ENCODE results near the gene XCR1.
"Not testable (repeated sequence)": the region's sequence is repeated elsewhere in the genome, so short reads cannot be mapped to it uniquely, and the experiment has no call there.

The XCR1 gene

DNA sequence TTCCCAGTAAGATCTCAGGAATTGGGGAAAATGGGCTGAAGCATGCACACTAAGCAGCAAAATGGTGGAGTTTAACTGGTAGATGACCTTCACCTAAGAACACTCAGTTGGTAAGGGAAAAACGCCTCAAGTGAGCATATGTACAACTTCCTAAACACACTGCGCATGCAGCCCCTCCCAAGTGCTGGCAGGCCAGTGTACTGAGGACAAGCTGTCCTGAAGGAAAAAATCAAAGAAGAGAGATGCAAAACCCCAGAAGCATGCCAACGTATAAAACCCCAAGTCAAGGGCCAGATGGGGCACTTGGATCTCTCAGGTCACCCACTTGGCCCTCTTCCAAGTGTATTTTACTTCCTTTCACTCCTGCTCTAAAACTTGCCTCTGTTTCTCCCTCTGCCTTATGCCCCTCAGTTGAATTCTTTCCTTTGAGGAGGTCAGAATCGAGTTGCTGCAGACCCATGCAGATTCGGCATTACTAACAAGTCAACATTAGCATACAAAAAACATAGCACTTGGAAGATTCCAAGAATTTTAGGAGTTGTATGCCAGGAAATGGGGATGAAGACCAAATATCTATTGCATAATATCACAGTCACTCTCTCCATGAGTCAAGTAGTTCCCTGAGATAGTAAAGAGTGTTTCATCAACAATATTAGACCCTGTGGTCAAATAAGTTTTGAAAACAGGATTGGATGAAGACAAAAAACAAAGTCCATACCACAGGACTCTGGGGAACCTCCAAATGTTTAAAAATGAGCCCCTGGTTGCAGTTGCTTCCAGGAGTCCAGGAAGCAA, 20.8 kb downstream of the XCR1 start:
- DNase-seq (ENCODE audit: low read depth in 2 of 2) = no peak

DNA sequence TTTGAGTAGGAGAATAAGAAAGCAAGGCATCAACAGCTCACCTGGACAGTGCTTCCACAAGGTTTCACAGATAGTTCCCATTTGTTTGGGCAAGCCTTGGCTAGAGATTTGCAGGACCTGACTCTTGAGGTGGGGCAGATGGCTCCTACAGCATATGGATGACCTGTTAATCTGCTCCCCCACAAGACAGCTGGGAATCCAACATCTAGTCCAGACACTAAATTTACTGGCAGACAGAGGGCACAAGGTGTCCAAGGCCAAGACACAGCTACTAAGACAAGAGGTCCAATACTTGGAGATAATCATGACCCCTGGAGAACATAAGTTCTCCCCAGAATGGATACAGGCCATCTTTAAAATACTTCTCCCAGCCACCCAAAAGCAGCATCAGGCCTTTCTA, 23.6 kb downstream of the XCR1 start:
- DNase-seq (ENCODE audit: low read depth in 2 of 2) = not testable (repeated sequence)

DNA sequence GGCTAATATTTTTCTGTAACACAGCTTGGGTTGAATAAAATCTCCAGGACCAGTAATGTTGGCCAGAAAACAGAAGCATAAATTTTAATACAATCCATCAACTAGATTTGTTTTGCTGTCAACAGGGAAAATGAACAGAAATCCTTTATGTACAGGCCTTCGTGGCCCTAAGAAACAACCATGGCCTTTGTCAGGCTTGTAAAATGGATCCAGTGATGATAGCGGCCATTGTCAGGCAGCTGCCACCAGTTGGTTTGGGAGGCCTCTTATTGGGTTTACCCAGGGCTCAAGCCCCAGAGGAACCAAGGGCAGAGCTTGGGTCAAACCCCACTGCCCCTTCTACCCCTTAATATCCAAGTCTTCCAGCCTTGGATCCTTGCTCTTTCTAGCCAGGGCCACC, 26.1 kb downstream of the XCR1 start:
- DNase-seq (ENCODE audit: low read depth in 2 of 2) = no peak

DNA sequence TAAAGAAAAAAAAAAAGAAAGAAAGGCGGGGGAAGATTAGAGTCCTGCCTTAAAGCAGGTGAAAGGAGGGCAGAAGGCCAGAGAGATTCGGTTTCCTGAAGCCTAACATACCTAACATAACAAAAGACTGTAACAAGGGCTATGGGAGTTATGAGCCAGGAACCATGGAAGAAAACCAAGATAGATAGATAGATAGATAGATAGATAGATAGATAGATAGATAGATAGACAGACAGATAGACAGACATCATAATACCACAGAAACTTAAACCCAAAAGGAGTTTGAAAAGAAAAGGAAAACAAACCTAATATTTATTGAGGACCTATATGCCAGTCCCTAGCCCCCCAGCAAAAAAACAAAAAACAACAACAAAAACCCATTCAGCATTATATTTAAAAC, 29.3 kb downstream of the XCR1 start:
- DNase-seq (ENCODE audit: low read depth in 2 of 2) = no peak

DNA sequence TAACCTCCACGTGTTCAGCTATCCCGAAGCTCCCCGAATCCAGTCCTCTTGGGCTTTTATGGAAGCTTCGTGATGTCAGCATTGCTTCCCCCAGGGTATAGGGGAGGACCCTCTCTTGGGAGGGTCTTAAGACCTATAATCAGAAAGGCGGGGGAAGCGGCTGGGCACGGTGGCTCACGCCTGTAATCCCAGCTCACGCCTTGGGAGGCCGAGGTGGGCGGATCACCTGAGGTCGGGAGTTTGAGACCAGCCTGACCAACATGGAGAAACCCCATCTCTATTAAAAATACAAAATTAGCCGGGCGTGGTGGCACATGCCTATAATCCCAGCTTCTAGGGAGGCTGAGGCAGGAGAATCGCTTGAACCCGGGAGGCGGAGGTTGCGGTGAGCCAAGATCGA, 29.8 kb downstream of the XCR1 start:
- DNase-seq (ENCODE audit: low read depth in 2 of 2) = not testable (repeated sequence)

DNA sequence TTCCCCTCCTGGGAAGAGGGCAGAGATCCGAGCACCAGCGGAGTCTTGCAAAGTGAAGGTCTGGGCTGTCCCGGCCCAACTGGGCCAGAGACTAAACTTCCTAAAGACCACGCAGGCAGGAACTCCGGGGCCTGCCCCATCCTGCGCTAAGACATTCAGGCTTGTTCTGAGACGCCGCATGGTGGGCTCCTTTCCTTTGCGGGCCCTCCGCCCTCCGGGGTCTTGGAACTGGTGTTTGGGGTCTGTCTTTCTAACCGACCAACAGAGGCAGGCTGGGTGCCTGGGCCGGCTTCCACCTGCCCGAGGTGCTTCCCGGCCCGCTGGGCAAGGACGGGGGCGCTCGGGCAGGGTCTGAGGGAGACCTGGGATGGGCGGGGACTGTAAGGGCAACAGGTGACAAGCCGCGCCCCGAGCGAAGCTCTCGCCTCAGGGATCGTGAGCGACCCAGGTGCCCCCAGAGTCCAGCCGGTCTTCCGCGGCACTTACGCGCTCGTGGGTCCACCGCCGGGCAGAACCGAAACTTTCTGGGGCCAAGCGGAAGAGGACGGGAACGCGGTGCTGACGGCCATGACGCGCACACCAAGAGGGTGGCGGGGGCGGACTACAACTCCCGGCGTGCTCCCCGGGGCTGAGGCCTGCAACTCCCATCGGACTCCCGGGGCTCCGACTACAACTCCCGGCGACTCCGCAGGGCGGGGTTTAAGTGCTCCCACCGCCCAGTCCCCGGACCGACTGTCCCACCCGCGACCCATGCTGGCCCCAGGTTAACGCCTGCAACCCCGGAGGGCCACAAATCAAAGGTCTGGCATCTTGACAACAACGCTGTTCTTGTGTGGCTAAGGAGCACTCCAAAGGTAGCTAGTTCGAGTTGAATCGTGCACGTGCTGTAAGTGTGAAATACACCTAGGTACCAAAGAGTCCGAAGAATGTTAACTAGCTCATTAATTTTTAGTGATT, 31.8 kb downstream of the XCR1 start, which contains the start of gene FYCO1:
FYCO1 (minus strand) TSS at position 589 of the 957 bp plus-strand sequence. CDS start 10,914 bp downstream, outside the sequence.
- DNase-seq (ENCODE audit: low read depth in 2 of 2) = peak; percentile 79 to 83

DNA sequence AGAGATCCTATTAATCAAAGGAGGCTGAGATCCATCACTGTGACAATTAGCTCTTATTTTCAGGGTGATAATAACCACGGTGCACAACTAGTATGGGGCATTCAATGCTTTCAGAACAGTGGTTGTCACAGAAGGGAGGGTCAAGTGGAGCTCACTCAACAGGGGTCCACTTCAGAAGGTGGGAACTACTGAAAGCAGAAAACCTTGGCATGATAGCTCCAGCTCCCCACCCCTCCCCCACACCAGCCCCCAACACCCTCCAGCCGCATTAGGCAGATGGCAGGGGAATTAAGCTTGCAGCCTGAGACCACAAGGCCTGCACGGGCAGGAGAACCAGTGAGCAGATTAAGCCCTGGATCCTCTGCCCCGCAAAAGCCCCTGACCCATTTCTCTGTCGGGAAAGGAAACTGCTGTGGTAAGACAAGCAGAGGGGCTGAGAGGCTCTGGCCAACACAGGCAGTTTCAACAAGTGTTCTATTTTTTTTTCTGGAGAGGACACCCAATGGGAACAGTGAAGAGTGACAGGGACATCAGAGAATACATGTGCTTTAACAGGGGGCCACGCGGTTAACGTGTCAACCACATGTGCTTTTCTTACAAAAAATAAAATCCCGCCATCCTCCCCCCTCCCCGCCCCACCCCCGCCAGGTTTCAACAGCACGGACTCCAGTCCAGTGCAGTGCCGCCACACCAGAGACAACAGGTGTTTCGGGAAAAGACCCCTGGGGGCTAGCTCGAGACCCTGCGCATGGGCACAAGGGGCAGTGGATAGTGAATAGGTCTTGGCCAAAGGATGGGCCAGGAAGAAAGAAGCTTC, 32.7 kb downstream of the XCR1 start:
- DNase-seq (ENCODE audit: low read depth in 2 of 2) = peak; percentile 36 to 48

DNA sequence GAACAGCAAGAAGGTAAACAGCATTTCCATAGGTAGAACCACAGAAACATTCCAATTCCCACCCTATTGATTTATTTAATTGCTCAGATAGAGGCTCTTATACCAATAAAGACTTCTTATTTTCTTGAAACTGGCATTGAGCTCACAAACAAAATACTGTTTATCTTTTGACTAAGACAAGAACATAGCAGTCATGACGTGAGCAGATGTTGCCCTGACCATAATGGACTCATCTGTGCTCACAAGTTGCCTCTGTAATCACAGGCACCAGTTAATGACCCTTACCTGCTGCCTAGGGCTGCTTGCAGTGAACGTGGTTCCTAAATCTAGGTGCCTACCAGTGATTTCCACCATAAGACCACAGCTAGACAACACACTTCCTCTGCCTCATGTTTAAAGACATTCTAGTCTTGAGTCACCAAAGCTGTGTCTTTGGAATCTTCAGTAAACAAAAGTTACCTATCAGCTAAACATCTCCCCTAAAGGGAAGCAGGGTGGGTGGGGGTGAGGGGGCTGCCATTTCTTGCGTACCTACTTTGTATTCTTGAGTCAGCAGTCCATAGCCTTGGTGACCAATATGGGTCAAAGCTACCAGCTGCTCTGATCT, 33.8 kb downstream of the XCR1 start:
- DNase-seq (ENCODE audit: low read depth in 2 of 2) = peak in 1 of 2 donors; percentile 26

DNA sequence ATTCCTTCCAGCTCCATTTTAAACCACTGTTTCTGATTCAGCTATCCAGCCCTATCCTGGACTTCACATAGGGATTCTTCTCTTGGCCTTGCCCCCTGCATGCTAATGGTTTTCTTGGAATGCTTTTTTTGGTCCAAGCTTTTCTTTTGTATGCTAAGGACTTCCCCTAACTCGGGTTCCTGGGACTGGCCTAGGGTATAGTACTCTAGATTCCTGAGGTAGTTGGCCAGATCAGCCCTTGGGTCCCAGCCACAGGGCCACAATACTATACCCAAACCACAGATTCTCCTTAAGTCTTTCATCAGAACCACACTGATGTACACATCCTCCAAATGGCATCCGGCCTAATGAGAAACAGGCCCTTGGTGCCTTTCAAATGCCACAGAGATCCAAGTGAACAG, 34.5 kb downstream of the XCR1 start:
- no peak for DNase-seq (ENCODE audit: low read depth in 2 of 2)

DNA sequence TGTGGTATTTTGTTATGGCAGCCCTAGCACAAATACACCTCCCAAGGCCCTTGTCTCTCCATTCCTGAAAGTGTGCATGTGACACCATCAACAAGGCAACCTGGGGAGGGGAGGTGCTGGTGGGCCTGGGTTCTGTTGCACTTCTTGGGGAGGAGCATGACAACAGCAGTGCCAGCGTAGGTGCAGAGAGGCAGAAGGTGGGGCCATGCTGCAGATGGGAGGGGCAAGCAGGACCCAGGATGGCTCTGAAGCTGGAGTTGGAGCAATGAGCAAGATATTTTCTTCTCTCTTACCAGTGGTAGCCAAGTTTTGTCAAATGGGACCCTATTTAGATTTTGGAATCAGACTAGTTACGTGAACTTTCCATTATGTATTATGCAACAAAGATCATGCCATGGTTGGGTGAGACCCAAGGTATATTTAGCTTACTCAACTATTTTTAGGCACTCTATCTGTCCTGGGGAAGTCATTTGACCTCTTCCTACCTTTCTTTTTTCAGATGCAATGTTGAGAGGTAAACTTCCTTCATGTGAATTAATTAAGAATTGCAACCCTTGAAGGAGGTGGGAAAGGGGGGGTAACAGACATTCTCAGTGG, 35.1 kb downstream of the XCR1 start:
- DNase-seq (ENCODE audit: low read depth in 2 of 2) = no peak

DNA sequence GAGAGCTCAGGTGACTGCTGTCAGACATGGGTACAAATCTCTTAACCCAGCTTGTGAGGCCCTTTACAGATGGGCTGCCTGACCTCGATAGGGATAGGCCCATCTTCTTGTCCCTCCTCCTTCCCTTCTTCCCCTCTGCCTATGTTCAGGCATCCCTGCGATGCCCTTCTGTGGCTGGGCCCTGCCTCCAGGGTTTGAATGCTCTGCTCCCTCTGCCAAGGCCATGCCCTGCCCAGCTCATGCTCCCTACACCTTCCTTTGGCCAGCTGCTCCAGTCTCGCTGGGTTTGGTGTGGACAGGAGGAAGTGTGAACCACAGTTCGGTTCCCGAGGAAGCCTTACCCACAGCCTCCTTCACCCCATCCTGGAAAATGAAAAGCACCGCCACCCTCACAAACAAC, 35.9 kb downstream of the XCR1 start:
- no peak for DNase-seq (ENCODE audit: low read depth in 2 of 2)

DNA sequence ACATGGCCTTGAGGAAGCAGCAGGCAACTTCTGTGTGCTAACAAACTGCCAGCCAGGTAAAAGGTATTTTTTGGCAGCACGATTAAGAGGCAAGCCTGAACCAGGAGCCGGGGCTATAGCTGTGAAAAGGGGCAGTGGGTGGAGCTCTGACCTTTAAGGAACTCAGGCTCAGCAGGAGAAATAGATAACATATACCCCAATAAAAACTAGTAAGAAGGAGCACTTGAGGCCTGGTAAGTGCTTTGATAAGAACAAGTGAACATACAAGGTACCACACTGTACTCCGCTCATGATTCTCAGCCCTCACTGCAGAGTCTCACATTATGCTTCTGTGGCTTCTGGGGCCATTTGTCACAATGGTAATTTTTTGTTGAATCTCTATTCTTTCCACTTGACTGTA, 37.1 kb downstream of the XCR1 start:
- no peak for DNase-seq (ENCODE audit: low read depth in 2 of 2)

DNA sequence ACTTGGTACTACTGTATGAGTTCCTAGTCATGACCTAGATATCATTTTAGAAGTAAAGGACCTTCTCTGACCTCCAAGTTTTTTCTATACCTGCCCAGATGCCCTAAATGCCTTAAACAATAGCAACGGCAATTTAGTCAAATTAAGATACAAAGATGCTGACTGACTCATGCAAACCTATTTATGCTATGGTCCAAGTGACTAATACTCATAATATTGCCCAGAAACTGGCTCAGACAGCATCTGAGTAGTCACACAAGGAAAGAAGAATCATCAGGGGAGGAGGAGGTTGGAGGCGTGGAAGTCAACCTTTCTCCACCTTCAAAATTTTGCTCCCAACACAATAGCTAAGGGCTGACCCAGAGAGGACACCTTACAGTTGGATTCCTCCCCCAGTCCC, 38.5 kb downstream of the XCR1 start:
- DNase-seq (ENCODE audit: low read depth in 2 of 2) = no peak

DNA sequence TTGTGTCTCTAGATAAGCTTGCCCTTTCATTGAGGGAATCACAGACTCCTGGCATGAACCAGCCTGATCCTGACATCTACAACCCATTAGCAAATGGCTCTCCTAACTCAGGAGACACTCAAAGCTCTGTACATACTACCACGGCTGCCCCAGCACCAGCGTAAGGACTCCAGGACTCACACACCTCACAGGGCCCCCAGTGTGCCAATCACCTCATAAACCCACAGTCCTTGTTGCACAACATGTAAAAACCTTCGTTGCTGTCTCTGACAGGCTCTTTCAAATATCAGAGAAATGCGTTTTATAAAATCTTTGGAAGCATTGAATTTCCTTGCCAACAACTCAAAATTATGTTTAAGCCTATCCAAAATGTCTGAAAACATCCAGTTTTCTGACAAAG, 38.9 kb downstream of the XCR1 start:
- no peak for DNase-seq (ENCODE audit: low read depth in 2 of 2)

DNA sequence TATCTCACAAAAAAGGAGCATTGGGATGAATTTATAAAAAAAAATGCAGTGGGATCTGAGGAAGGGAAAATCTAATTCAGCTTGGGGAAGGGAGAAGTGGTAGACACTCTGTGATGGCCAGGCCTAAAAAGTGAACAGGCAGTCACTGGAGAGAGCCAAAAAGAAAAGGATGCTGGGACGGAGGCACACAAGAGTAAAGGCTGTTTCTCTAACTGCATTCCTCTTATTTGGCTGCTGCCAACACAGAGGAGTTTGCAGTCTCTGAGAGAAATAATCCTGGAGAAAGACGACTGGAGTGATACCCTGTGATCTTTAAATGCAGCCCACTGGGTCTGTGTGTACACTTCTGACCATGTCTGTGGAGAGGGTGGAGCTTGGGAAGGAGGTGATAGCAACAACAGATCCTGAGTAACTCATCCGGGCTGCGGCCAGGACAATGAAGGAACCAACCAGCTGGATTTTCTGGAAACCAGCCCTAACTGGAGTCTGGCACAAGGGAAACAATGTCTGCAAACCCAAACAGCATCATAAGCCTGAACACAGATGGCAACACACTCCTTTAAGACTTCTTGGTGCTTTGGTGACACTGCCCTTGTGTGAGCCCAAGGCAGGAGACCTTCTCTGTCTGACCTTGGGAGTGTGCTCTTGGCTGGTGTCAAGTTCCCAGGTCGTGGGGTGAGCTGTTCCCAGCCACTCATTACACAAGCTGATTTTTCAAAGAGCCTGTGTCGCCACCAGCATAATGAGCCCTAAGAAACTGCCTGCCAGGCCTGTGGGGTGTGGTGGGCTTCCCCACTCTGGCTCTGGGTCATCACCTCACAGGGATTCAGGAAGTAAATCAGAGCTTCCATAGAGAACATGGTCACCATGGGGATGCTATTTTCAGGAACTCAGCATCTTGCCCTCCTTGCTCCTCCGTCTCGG, 39.7 kb downstream of the XCR1 start:
- no peak for DNase-seq (ENCODE audit: low read depth in 2 of 2)

DNA sequence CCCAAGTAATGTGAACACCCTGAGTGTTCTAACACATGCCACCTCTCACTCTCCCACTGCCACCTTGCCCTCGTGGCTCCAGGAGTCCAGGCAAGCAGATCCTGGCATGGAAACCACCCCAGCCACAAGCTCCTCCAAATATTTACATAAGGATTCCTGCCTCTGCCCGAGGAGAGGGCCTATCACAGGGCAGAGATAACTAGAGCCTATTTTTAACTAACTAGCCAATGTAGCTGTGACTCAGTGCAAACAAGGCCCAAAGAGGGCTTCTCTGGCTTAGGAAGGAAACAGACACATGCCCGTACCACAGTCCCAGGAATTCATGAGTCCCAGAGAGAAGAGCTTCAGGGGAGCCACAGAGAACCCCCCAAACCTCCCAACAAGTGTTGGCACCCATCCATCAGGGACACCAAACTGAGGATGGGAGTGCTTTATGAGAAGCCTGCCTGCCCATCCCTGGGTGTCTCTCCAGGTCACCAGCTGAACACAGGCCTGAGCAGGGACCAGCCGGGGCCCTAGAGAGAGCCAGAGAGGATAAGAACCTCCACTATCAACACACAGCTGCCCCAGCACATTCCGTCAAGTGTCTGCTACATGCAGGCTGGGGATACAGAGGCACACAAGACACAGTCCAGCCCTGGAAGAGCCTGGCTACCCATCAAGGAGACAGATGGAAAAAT, 40.8 kb downstream of the XCR1 start:
- no peak for DNase-seq (ENCODE audit: low read depth in 2 of 2)

DNA sequence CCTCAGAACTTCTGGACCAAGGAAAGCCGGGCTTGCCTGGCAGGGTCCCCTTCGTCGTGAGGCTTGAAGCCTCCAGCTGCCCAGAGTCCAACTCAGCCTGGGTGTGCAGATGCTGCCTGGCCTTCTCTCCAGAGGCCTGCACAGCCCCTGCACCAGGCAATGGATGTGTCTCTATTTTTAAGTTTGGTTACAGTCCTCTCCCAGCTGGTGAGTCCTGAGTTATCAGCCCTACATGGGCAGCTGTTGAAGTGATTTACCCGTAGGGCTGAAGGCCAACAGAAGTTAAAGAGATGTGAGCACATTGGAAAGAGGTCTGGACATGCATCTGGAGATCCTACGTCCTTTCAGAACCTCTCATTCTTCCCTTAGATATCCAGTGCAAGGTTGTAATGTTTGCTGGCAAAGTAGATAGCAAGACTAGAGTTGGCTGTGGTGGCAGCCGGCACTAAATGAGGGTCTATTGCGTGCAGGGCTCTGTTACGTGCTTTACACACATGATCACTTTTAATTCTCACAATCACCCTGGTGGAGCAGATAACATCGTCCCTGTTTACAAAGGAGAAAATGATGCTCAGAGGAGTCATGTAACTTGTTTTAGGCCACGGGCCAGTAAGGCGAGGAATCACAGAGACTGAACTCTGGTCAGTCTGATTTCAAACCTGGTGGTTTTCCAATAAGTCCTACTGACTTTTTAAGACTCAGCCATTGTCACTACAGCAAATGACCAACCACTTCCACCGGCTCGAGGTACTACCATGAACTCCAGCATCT, 41.6 kb downstream of the XCR1 start:
- no peak for DNase-seq (ENCODE audit: low read depth in 2 of 2)
